GM12874 (cell line): Measurements from ENCODE around the gene TAMALIN.

ENCODE experiments used
- CTCF ChIP-seq: IDR thresholded peaks from 2 replicates; pipeline ENCODE4 v1.5.1; 2011; ENCODE audit warnings: low read depth, mild to moderate bottlenecking, control low read depth, low read length, moderate library complexity; ENCODE audit not compliant: insufficient read depth

Gene TAMALIN

DNA sequence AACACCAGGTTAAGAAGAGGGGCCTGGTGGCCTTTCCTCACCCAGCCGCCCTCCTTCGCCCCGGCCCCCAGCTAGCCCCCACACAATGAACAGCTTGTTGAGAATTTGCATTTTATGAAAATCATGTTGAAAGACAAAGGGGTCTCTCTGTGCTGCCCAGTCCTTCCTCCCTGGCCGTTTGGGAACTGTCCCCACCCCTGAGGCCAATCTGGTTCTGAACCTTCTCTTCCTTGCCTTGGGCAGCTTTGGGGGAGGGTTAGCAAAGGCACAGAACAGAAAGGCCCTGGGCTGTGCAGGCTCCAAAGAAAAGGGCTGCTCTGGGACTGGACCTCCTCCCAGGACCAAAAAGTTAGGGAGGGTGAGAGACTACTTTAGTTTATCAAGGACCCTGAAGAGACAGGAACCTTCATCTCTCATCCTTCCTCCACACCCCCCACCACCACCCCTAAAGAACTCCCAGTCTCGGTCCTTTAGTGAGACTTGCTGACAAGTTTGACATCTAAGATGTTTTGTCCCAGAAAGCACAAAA lies 1.3 kb downstream of the TAMALIN start:
- no peak for TF ChIP-seq CTCF

DNA sequence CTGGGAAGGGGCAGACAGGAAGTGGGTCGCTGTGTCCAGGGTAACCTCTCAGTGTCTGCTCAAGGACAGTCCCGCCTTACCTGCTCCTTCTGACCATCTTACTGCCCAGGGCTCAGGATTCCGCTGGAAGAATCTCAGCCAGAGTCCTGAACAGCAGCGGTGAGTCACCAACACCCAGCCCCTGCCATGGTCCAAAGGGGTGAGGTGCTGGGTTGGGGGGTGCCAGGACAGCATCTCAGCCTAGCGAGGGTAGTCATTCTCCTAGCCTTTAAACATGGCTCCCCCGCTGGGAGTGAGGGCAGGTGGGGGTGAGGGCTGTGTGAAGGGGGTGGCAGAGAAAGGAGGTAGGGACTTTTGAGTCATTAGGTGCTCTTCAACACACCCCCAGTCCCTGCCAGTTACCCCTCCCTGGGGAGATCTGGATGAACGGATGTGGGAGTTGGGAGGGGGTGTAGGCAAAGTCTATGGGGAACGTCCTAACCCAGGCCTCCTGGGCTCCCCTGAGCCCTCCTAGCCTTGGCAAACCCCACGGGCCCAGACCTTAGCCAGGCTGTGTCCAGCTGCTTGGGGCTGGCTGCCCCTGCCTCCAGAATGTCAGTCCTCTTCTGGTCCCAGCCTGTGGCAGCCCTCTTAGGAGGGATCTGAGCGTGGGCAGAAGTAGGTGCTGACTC lies 2.5 kb downstream of the TAMALIN start:
- TF ChIP-seq CTCF: no peak

DNA sequence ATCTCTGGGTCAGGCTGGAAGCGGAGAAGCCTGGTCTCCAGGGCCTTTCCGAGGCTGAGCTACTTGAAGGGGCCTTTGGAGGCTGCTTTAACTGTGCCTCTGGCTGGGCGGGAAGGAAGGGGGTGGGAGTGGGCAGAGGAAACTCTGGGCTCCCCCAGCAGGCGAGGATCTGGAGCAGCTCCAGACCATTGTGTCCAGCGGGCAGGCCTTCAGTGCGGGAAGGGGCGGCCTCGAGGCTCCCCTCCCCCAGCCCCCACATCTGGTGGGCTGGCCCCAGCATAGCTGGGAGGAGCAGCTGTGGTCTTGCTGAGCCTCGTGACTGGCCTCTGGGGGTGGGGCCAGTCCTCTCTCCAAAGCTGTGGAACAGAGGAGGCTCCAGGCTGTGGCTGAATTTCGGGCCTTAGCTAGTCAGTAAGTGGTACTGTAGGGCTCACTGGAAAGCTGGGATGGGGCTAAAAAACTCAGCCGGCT lies 3.4 kb downstream of the TAMALIN start:
- no peak for TF ChIP-seq CTCF

- TF ChIP-seq CTCF: no peak
Measured at GRCh38 chr12:52010692-52011601, 4.2 kb downstream of the TAMALIN start.

DNA sequence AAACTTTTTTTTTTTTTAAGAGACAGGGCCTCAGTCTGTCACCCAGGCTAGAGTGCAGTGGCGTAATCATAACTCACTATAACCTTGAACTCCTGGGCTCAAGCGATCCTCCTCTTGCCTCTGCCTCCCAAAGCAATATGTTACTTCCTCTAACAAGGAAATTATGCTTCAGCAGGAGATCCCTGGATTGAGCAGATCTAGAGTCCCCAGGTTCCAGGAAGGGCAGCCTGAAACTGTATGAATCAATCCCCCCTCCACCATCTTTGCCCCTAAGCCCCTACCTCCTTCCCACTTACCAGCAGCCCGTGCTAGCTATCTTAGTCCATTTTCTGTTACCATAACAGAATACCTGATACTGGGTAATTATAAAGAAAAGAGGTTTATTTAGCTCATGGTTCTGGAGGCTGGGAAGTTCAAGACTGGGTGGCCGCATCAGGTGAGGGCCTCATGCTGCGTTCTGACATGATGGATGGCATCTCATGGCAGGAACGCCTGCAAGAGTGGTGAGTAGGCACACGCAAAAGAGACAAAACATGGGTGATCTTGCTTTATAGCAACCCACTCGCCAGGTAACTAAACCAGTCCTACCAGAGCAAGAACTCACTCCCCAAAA lies 5.0 kb downstream of the TAMALIN start:
- TF ChIP-seq CTCF: no peak

DNA sequence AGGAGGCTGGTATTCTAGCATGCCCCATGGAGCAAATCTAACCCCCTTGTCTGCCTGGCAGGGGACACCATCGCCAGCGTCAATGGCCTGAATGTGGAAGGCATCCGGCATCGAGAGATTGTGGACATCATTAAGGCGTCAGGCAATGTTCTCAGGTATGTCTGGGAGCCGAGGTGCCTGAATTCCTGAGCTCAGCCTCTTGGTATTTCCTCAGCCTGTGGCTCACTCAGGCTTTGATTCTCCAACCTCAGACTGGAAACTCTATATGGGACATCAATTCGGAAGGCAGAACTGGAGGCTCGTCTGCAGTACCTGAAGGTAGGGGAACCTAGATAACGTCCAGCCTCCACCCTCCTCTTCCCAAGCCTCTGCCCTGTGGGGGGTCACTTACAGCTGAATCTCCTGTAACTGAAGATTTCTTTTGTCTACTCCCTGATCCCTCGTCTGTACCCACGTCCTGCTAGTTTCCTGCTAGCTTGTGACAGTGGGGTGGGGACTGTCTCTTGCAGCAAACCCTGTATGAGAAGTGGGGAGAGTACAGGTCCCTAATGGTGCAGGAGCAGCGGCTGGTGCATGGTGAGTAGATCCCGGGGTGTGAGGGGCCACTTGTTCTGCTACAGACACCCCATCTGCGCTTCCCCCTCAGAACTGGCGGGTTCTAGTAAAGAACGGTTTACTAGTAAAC lies 7.0 kb downstream of the TAMALIN start:
- TF ChIP-seq CTCF: no peak
